ENCODE results near the gene TBC1D26. TPM values are rescaled to one million over a fixed set of nuclear protein-coding genes. Genes with fewer than 3 reads are reported as not detected.

Gene TBC1D26
- total and polyA plus RNA-seq, 2 of the 4 experiments (the other 2 are of a cell fraction): 0.02 TPM; not detected in 1

- Histone ChIP-seq H2BK120ac (ENCODE audit: low read depth, low read length) (no peak overlapping the region), H3K4me2 (ENCODE audit: low read depth, low read length) (no peak overlapping the region), H3K56ac (ENCODE audit: extremely low read depth, insufficient read depth, low read length) (no peak overlapping the region), H2BK15ac (ENCODE audit: low read depth, low read length) (no peak overlapping the region), H3K27ac (ENCODE audit: insufficient read depth, low read length) (no peak overlapping the region), H3K4me1 (ENCODE audit: control insufficient read depth, insufficient read depth, low read length) (no peaks in the 10 kb centered on the region; the same call in 1 of the 2 replicates), H3K23ac (ENCODE audit: low read depth, low read length) (no peak overlapping the region), H2AK5ac (ENCODE audit: low read depth, low read length) (no peak overlapping the region), H2AFZ (replicated peaks; ENCODE audit: low read length, poor library complexity) (no peak overlapping the region), H3K27me3 (ENCODE audit: control insufficient read depth, insufficient read depth, low read length) (peaks cover 11% of the 10 kb centered on the region), H3K18ac (ENCODE audit: low read depth, low read length) (no peak overlapping the region), H3K4me3 (ENCODE audit: insufficient read depth, low read depth, low read length) (no peak overlapping the region), H4K91ac (ENCODE audit: insufficient read depth, low read depth, low read length) (no peak overlapping the region), H3K36me3 (ENCODE audit: control insufficient read depth, insufficient read depth, low read length) (no peaks in the 10 kb centered on the region), H3K4ac (ENCODE audit: low read depth, low read length) (no peak overlapping the region), H3K9ac (ENCODE audit: low read depth, low read length) (no peak overlapping the region), H4K20me1 (ENCODE audit: insufficient read depth, low read length) (no peaks in the 10 kb centered on the region), H3K9me3 (ENCODE audit: control insufficient read depth, insufficient read depth, low read length) (peaks cover 4% of the 10 kb centered on the region; the same call in 1 of the 2 replicates), H2BK20ac (ENCODE audit: low read depth, low read length) (no peak overlapping the region), H4K5ac (ENCODE audit: low read depth, low read length) (no peak overlapping the region), H3K14ac (replicated peaks; ENCODE audit: low read depth, low read length) (no peak overlapping the region), H3K79me1 (ENCODE audit: low read depth in 1 of 2, low read length in 2 of 2) (no peaks in the 10 kb centered on the region), H2BK5ac (ENCODE audit: low read depth, low read length, poor library complexity, severe bottlenecking) (no peak overlapping the region), H2AK9ac (replicated peaks; ENCODE audit: low read depth, low read length, poor library complexity) (no peak overlapping the region), H4K8ac (ENCODE audit: low read depth in 2 of 2, low read length in 2 of 2) (no peak overlapping the region), H3K9me1 (ENCODE audit: insufficient read depth, low read length) (no peaks in the 10 kb centered on the region)
- in situ Hi-C loops (cut with MboI; ENCODE audit: low sequenced_read_pairs): no loop called here
- ChIA-PET POLR2A (ENCODE audit: unreplicated experiment) (no interaction called here), CTCF (no interaction called here)
- no peak for TF ChIP-seq MXI1 (IDR thresholded peaks at IDR 0.05; ENCODE audit: borderline replicate concordance, low read depth, low read length)
- TF ChIP-seq CEBPB (IDR thresholded peaks at IDR 0.05; ENCODE audit: low read depth, low read length): no peak
- TF ChIP-seq SMC3 (IDR thresholded peaks at IDR 0.05; ENCODE audit: low read depth, low read length): no peak
- TF ChIP-seq CTCF (conservative IDR thresholded peaks at IDR 0.05; ENCODE audit: low read depth, low read length): no peak
- TF ChIP-seq RAD21 (IDR thresholded peaks at IDR 0.05; ENCODE audit: low read length): no peak
- ATAC-seq (ENCODE audit: low read depth) (no peak), DNase-seq (no peak)
- intact Hi-C loops (cut with micrococcal nuclease): no loop called here
- WGBS, 2 experiments (ENCODE audit: extremely low coverage in 2 of 2, insufficient read length in 1 of 2): 67% methylated on average over 4 of the region's 7 CpGs; no CpG with 5 or more reads in 1 of the 2 experiments
- dilution Hi-C loops (cut with HindIII; ENCODE audit: low sequenced_read_pairs, unreplicated experiment): no loop called here
- no TSS peak for BruUV-seq (replicated peaks)
Observed at GRCh38 chr17:15742921-15743320, 10.8 kb downstream of the TBC1D26 start.

Data from IMR-90 (cell line).